Kidney epithelial cell (primary cell): ENCODE measurements around the gene SECTM1. TPM values are rescaled to one million over a fixed set of nuclear protein-coding genes. Genes with fewer than 3 reads are reported as not detected.

Source experiments
- DNase-seq: peaks from one replicate; pipeline ENCODE4 v3.0.0-alpha.2; 2010; ENCODE audit warnings: low read depth
- H3K27me3 ChIP-seq: 2 replicates; pipeline ENCODE4 v1.6.0; 2011; ENCODE audit warnings: low read length; ENCODE audit not compliant: control insufficient read depth, insufficient read depth
- H3K36me3 ChIP-seq: 2 replicates; pipeline ENCODE4 v1.5.1; 2011; ENCODE audit warnings: low read length; ENCODE audit not compliant: control insufficient read depth, insufficient read depth
- H3K4me3 ChIP-seq: 2 replicates; pipeline ENCODE4 v1.5.1; 2011; ENCODE audit warnings: low read depth, mild to moderate bottlenecking, control low read depth, low read length
- CTCF ChIP-seq: IDR thresholded peaks from 2 replicates; pipeline ENCODE4 v1.5.1; 2011; ENCODE audit warnings: mild to moderate bottlenecking, moderate library complexity, low read length, control low read depth, inconsistent platforms; ENCODE audit not compliant: insufficient read depth, poor library complexity, severe bottlenecking
- total RNA-seq: library from RNA; depleted of rRNA; stranded (reverse); fragments of >200 nt; gene quantifications from 2 replicates; pipeline ENCODE4 v1.2.3, GENCODE V29; 2015

Gene SECTM1
- total RNA-seq, 1 donor from 2014 or later: not detected

GRCh38 chr17:82300707-82301270 is 32.8 kb downstream of the SECTM1 start:
- Histone ChIP-seq H3K4me3 (no peak overlapping the region), H3K36me3 (no peaks in the 10 kb centered on the region), H3K27me3 (peaks cover 23% of the 10 kb centered on the region)
- TF ChIP-seq CTCF: peak; percentile 90
- DNase-seq: no peak

GRCh38 chr17:82300228-82300627 is 33.3 kb downstream of the SECTM1 start:
- Histone ChIP-seq H3K36me3 (no peaks in the 10 kb centered on the region), H3K27me3 (peaks cover 23% of the 10 kb centered on the region), H3K4me3 (no peak overlapping the region)
- DNase-seq: no peak
- TF ChIP-seq CTCF: no peak

- no peak for TF ChIP-seq CTCF
- Histone ChIP-seq H3K27me3 (peaks cover 23% of the 10 kb centered on the region), H3K36me3 (no peaks in the 10 kb centered on the region), H3K4me3 (no peak overlapping the region)
- DNase-seq: no peak
These were observed 34.1 kb downstream of the SECTM1 start for GRCh38 chr17:82299452-82299851.

- Histone ChIP-seq H3K4me3 (no peak overlapping the region), H3K27me3 (peaks cover 18% of the 10 kb centered on the region), H3K36me3 (no peaks in the 10 kb centered on the region)
- DNase-seq: no peak
- no peak for TF ChIP-seq CTCF
These were observed 34.8 kb downstream of the SECTM1 start for GRCh38 chr17:82298538-82299421.

GRCh38 chr17:82297714-82298537 is 35.6 kb downstream of the SECTM1 start:
- DNase-seq: no peak
- TF ChIP-seq CTCF: no peak

More at GRCh38 chr17:82297714-82298537, 35.6 kb downstream of the SECTM1 start:
- Histone ChIP-seq H3K27me3 (peaks cover 11% of the 10 kb centered on the region), H3K36me3 (no peaks in the 10 kb centered on the region), H3K4me3 (peak overlapping the region; percentile 16)
